ENCODE measurements around the gene ZC3H4. TPM values are rescaled to one million over a fixed set of nuclear protein-coding genes. Genes with fewer than 3 reads are reported as not detected.

Gene ZC3H4
- total and polyA plus RNA-seq, 2 donors (not counting 3 experiments of a cell fraction or from before 2014, with no cell fraction given): 6.2 to 63.9 TPM

DNA sequence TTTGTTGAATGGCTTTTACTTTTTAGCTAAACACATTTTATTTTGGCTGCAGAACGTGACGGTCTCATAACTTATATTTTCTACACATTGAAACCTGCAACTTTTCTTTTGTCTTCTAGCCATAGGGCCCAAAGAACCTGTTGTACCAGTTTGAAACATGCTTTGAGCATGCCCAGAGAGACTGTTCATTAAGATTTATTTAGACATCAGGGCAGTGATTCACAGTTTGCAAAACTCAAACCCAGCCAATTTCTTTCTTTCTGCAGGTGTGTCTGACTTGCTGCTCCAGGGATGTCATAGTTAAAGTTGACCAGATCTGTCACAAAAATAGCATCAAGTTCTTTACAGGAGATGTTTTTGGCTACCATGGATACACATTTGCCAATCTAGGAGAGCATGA is 39.1 kb upstream of the ZC3H4 start:
- Histone ChIP-seq H3K36me3 (ENCODE audit: control insufficient read depth in 2 of 2, extremely low read depth in 1 of 2, insufficient read depth in 2 of 2, low read length in 2 of 2) (peaks cover 5 to 32% of the 10 kb centered on the region in 2 experiments), H3K4me3 (replicated peaks in 1 of 3; ENCODE audit: insufficient read depth in 1 of 3, low read depth in 1 of 3, low read length in 3 of 3) (no peak overlapping the region), H3K9me1 (replicated peaks; ENCODE audit: control insufficient read depth, extremely low read depth, insufficient read depth, low read length) (no peaks in the 10 kb centered on the region), H3K4me2 (ENCODE audit: insufficient read depth, low read length) (no peak overlapping the region), H3K9ac (replicated peaks; ENCODE audit: extremely low read depth, insufficient read depth, low read length) (peak overlapping the region; percentile 19), H3K27ac (ENCODE audit: insufficient read depth, low read depth, low read length) (peak overlapping the region; percentile 36), H4K20me1 (replicated peaks; ENCODE audit: control insufficient read depth, extremely low read depth, insufficient read depth, low read length) (no peaks in the 10 kb centered on the region), H3K79me2 (ENCODE audit: control insufficient read depth, insufficient read depth, low read length) (peaks cover 52% of the 10 kb centered on the region), H3K27me3 (ENCODE audit: control insufficient read depth in 2 of 2, insufficient read depth in 2 of 2, low read length in 2 of 2) (no peaks in the 10 kb centered on the region), H2AFZ (ENCODE audit: low read depth, low read length) (no peak overlapping the region), H3K9me3 (replicated peaks; ENCODE audit: control insufficient read depth, insufficient read depth, low read length) (no peaks in the 10 kb centered on the region), H3K4me1 (ENCODE audit: control insufficient read depth, extremely low read depth, insufficient read depth, low read length) (peaks cover 28% of the 10 kb centered on the region)
- DNase-seq (ENCODE audit: low read depth, low spot score) (no peak), FAIRE-seq (peak; percentile 70)
- intact Hi-C loops (cut with micrococcal nuclease): no loop called here
- ChIA-PET POLR2A (no interaction called here), CTCF (interaction anchor here (1.0 to 1.3 kb wide), 3 partner anchors 58 to 95 kb away, joined by 3 to 10 read pairs (median 4); no protein-coding TSS in a partner anchor)
- TF ChIP-seq POLR2A (IDR thresholded peaks at IDR 0.05; ENCODE audit: low read depth, low read length): no peak
- TF ChIP-seq POLR2AphosphoS5 (IDR thresholded peaks at IDR 0.05; ENCODE audit: insufficient read depth, low read depth, low read length): no peak
- BruUV-seq (replicated peaks): no TSS peak
- dilution Hi-C loops (cut with MboI; ENCODE audit: extremely low pct_ligation_motif_present, low sequenced_read_pairs): loop anchor here (10.0 kb wide), 1 partner anchor 62 kb away; no protein-coding TSS in a partner anchor

DNA sequence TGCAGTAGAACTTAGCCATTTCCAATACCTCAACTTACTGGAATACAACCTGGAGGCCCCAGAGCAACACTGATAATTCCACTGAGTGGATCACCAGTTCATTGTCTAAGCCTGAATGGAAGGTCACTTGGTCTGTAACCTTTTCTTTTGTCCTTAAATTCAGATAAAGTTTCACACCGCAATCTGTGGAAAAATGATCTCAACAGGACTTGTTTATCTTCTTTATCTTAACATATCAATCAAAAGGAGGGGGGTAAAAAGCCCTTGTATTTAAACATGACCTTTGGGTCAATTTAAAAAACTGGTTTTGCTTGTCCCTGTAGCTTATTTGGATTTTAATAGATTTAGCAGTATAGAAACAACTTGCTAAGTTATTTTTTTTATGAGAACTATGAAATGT is 38.6 kb upstream of the ZC3H4 start:
- no peaks in the 10 kb centered on the region for H3K9me1 ChIP-seq (replicated peaks; ENCODE audit: control insufficient read depth, extremely low read depth, insufficient read depth, low read length)
- dilution Hi-C loops (cut with MboI; ENCODE audit: extremely low pct_ligation_motif_present, low sequenced_read_pairs): loop anchor here (10.0 kb wide), 1 partner anchor 63 kb away; no protein-coding TSS in a partner anchor
- H2AFZ ChIP-seq (ENCODE audit: low read depth, low read length): no peak overlapping the region
- peak; percentile 77 for DNase-seq (ENCODE audit: low read depth, low spot score)
- intact Hi-C loops (cut with micrococcal nuclease): no loop called here
- H3K4me2 ChIP-seq (ENCODE audit: insufficient read depth, low read length): no peak overlapping the region
- no peaks in the 10 kb centered on the region for H3K9me3 ChIP-seq (replicated peaks; ENCODE audit: control insufficient read depth, insufficient read depth, low read length)
- ChIA-PET CTCF (interaction anchor here (1.0 to 1.3 kb wide), 4 partner anchors 59 to 96 kb away, joined by 3 to 10 read pairs (median 4); no protein-coding TSS in a partner anchor), POLR2A (no interaction called here)
- BruUV-seq (replicated peaks): TSS peak; percentile 4
- peak overlapping the region; percentile 36 for H3K27ac ChIP-seq (ENCODE audit: insufficient read depth, low read depth, low read length)
- H3K4me3 ChIP-seq (replicated peaks in 1 of 3; ENCODE audit: insufficient read depth in 1 of 3, low read depth in 1 of 3, low read length in 3 of 3): no peak overlapping the region
- H3K9ac ChIP-seq (replicated peaks; ENCODE audit: extremely low read depth, insufficient read depth, low read length): peak overlapping the region; percentile 19
- peaks cover 24% of the 10 kb centered on the region for H3K4me1 ChIP-seq (ENCODE audit: control insufficient read depth, extremely low read depth, insufficient read depth, low read length)
- no peaks in the 10 kb centered on the region for H4K20me1 ChIP-seq (replicated peaks; ENCODE audit: control insufficient read depth, extremely low read depth, insufficient read depth, low read length)
- H3K36me3 ChIP-seq (ENCODE audit: control insufficient read depth in 2 of 2, extremely low read depth in 1 of 2, insufficient read depth in 2 of 2, low read length in 2 of 2): peaks cover 5 to 32% of the 10 kb centered on the region in 2 experiments
- TF ChIP-seq, protein P1, sequence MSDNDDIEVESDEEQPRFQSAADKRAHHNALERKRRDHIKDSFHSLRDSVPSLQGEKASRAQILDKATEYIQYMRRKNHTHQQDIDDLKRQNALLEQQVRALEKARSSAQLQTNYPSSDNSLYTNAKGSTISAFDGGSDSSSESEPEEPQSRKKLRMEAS (IDR thresholded peaks at IDR 0.05; ENCODE audit: insufficient read depth, insufficient read length): no peak
- H3K79me2 ChIP-seq (ENCODE audit: control insufficient read depth, insufficient read depth, low read length): peaks cover 52% of the 10 kb centered on the region
- no peaks in the 10 kb centered on the region for H3K27me3 ChIP-seq (ENCODE audit: control insufficient read depth in 2 of 2, insufficient read depth in 2 of 2, low read length in 2 of 2)
- FAIRE-seq: peak; percentile 68
